MM.1S (cell line): ENCODE results near the gene PAK1.

ENCODE experiments used
- DNase-seq: peaks from one replicate; pipeline ENCODE4 v3.0.0-alpha.2; 2015
- H2AFZ ChIP-seq: fragments of 300-600 bp; sonication (generic); 2 replicates; pipeline ENCODE4 v1.6.0; 2016; ENCODE audit warnings: antibody characterized with exemption, low read length
- H3F3A ChIP-seq: fragments of 300-600 bp; sonication (generic); 2 replicates; pipeline ENCODE4 v1.6.1; 2016; ENCODE audit warnings: mild to moderate bottlenecking, antibody characterized with exemption, low read length, moderate library complexity, mixed read lengths; ENCODE audit not compliant: insufficient read depth
- H3K27ac ChIP-seq: fragments of 300-600 bp; sonication (generic); 2 replicates; pipeline ENCODE4 v1.5.1; 2016; ENCODE audit warnings: mild to moderate bottlenecking, low read length
- H3K27me3 ChIP-seq: fragments of 300-600 bp; sonication (generic); replicated peaks from 2 replicates; pipeline ENCODE4 v1.6.0; 2016; ENCODE audit warnings: low read length; ENCODE audit not compliant: insufficient read depth
- H3K36me3 ChIP-seq: fragments of 300-600 bp; sonication (generic); replicated peaks from 2 replicates; pipeline ENCODE4 v1.6.1; 2016; ENCODE audit warnings: mild to moderate bottlenecking, low read length, mixed read lengths; ENCODE audit not compliant: insufficient read depth
- H3K4me1 ChIP-seq: fragments of 300-600 bp; sonication (generic); 2 replicates; pipeline ENCODE4 v1.6.1; 2016; ENCODE audit warnings: low read length, mixed read lengths
- H3K4me2 ChIP-seq: fragments of 300-600 bp; sonication (generic); 2 replicates; pipeline ENCODE4 v1.6.0; 2016; ENCODE audit warnings: low read depth, low read length
- H3K4me3 ChIP-seq: fragments of 300-600 bp; sonication (generic); 2 replicates; pipeline ENCODE4 v1.5.1; 2016; ENCODE audit warnings: low read length, mixed read lengths
- H3K79me2 ChIP-seq: fragments of 300-600 bp; sonication (generic); 2 replicates; pipeline ENCODE4 v1.6.1; 2016; ENCODE audit warnings: mixed run types, low read length, mixed read lengths
- H3K9ac ChIP-seq: fragments of 300-600 bp; sonication (generic); 2 replicates; pipeline ENCODE4 v1.6.1; 2016; ENCODE audit warnings: low read length, mixed read lengths
- H3K9me2 ChIP-seq: fragments of 300-600 bp; sonication (generic); replicated peaks from 2 replicates; pipeline ENCODE4 v1.6.1; 2016; ENCODE audit warnings: mild to moderate bottlenecking, low read length, mixed read lengths; ENCODE audit not compliant: insufficient read depth
- H3K9me3 ChIP-seq: fragments of 300-600 bp; sonication (generic); replicated peaks from 2 replicates; pipeline ENCODE4 v1.6.1; 2016; ENCODE audit warnings: mild to moderate bottlenecking, low read length, mixed read lengths; ENCODE audit not compliant: insufficient read depth
- H4K20me1 ChIP-seq: fragments of 300-600 bp; sonication (generic); 2 replicates; pipeline ENCODE4 v1.6.1; 2016; ENCODE audit warnings: mild to moderate bottlenecking, low read length, moderate library complexity, mixed read lengths; ENCODE audit not compliant: insufficient read depth
- EZH2 ChIP-seq: fragments of 300-600 bp; sonication (generic); optimal IDR thresholded peaks from 2 replicates; pipeline ENCODE3; 2017; ENCODE audit warnings: low read depth, mild to moderate bottlenecking, antibody characterized with exemption, low read length, mixed read lengths
- EZH2phosphoT487 ChIP-seq: fragments of 300-600 bp; sonication (generic); IDR thresholded peaks from 2 replicates; pipeline ENCODE4 v1.6.1; 2018; ENCODE audit warnings: antibody characterized with exemption, low read length
- TF ChIP-seq, protein P1 (sequence below): fragments of 300-600 bp; sonication (generic); IDR thresholded peaks from 2 replicates; pipeline ENCODE4 v1.5.1; 2016; ENCODE audit warnings: antibody characterized with exemption, low read length, mixed read lengths

PAK1 gene

DNA sequence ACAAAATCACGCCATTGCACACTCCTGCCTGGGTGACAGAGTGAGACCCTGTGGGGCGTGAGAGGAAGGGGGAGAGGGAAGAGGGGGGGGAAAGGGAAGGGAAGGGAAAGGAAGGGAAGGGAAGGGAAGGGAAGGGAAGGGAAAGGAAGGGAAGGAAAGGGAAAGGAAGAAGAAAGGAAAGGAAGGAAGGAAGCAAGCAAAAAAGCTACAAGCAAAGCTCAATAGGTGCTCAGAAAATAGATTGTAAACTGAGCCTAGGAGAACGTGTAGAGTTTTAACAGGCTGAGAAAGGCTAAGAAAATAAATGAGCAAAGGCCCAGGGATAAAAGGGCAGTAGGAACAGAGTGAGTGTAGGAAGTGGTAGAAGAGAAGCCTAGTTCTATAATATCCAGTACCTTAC, 141.6 kb downstream of the PAK1 start:
- H3K36me3 ChIP-seq: 0 out of 2 replicates have a peak, but pooled peaks cover 3% of the 10 kb centered on the region

DNA sequence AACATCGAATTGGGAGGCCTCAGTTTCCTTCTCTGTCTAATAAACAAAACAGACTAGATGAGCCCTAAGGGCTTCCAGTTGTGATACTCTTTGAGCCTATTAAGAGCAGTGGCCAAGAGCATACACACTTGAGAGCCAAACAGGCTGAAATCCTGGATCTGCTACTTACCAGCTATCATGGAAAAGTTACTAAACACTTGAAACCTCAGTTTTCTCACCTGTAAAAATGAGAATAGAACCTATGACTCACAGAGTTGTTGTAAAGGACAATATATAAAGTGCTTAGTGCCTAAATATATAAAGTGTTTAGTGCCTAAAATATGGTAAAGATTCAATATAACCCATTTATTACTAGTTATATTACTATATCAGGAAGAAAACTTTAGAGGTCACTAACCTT, 148.7 kb downstream of the PAK1 start:
- Histone ChIP-seq H3K4me3 (no peak overlapping the region), H3K36me3 (no peaks in the 10 kb centered on the region), H3K27me3 (no peaks in the 10 kb centered on the region), H3K4me1 (no peaks in the 10 kb centered on the region), H3F3A (no peaks in the 10 kb centered on the region), H3K9me2 (no peaks in the 10 kb centered on the region), H4K20me1 (no peaks in the 10 kb centered on the region), H3K27ac (no peak overlapping the region), H3K9me3 (no peaks in the 10 kb centered on the region), H3K9ac (no peak overlapping the region), H3K4me2 (no peak overlapping the region), H3K79me2 (no peaks in the 10 kb centered on the region), H2AFZ (no peak overlapping the region)
- no peak for DNase-seq
- TF ChIP-seq, protein P1, sequence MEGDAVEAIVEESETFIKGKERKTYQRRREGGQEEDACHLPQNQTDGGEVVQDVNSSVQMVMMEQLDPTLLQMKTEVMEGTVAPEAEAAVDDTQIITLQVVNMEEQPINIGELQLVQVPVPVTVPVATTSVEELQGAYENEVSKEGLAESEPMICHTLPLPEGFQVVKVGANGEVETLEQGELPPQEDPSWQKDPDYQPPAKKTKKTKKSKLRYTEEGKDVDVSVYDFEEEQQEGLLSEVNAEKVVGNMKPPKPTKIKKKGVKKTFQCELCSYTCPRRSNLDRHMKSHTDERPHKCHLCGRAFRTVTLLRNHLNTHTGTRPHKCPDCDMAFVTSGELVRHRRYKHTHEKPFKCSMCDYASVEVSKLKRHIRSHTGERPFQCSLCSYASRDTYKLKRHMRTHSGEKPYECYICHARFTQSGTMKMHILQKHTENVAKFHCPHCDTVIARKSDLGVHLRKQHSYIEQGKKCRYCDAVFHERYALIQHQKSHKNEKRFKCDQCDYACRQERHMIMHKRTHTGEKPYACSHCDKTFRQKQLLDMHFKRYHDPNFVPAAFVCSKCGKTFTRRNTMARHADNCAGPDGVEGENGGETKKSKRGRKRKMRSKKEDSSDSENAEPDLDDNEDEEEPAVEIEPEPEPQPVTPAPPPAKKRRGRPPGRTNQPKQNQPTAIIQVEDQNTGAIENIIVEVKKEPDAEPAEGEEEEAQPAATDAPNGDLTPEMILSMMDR: no peak

More for the DNA sequence above, 141.6 kb downstream of the PAK1 start:
- no peak for DNase-seq
- no peak overlapping the region for H2AFZ ChIP-seq
- H3K79me2 ChIP-seq: no peaks in the 10 kb centered on the region
- 0 out of 2 replicates have a peak, but pooled peaks cover 4% of the 10 kb centered on the region for H3F3A ChIP-seq
- H3K4me2 ChIP-seq: no peak overlapping the region
- H3K9me2 ChIP-seq: no peaks in the 10 kb centered on the region
- no peaks in the 10 kb centered on the region for H3K27me3 ChIP-seq
- TF ChIP-seq EZH2phosphoT487: no peak
- TF ChIP-seq, protein P1: no peak
- no peak for TF ChIP-seq EZH2
- H4K20me1 ChIP-seq: 0 out of 2 replicates have a peak, but pooled peaks cover 3% of the 10 kb centered on the region
- no peaks in the 10 kb centered on the region for H3K4me1 ChIP-seq
- H3K4me3 ChIP-seq: no peak overlapping the region
- H3K9ac ChIP-seq: no peak overlapping the region
- H3K27ac ChIP-seq: no peak overlapping the region
- H3K9me3 ChIP-seq: no peaks in the 10 kb centered on the region

DNA sequence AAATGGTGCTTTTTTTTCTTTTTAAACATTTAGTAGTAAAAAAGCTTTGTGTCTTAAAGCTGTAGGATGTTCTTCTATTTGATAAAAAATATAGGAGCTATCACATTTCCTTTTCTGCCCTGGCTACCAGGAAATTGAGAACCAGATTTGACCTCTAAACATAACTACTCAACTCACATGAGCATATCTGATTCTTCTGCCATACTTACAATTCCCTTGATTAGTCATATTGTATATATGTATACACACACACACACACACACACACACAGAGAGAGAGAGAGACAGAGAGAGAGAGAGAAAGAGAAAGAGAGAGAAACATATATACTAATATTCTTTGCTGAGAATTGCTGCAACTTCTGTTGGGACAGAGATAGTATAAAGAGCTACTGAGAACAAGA, 149.4 kb downstream of the PAK1 start:
- Histone ChIP-seq H2AFZ (no peak overlapping the region), H3K9ac (no peak overlapping the region), H3K27me3 (no peaks in the 10 kb centered on the region), H3K9me2 (no peaks in the 10 kb centered on the region), H4K20me1 (no peaks in the 10 kb centered on the region), H3F3A (no peaks in the 10 kb centered on the region), H3K36me3 (no peaks in the 10 kb centered on the region), H3K4me2 (no peak overlapping the region), H3K4me3 (no peak overlapping the region), H3K9me3 (no peaks in the 10 kb centered on the region), H3K79me2 (no peaks in the 10 kb centered on the region), H3K4me1 (no peaks in the 10 kb centered on the region), H3K27ac (no peak overlapping the region)
- TF ChIP-seq, protein P1: no peak
- TF ChIP-seq EZH2 (no peak), EZH2phosphoT487 (no peak)
- no peak for DNase-seq
